NCI-H1092 treated with DMSO at 0.1 percent for 48 hours (cell line): ENCODE measurements around the gene AATK.
"Not testable (repeated sequence)": the region's sequence is repeated elsewhere in the genome, so short reads cannot be mapped to it uniquely, and the experiment has no call there.

Experiments used
- DNase-seq: peaks from one replicate; lab custom pipeline; 2025; lab: John Stamatoyannopoulos, UW

Gene AATK

GRCh38 chr17:81160747-81161453, 5.1 kb downstream of the AATK start:
- DNase-seq = no peak

- no peak for DNase-seq
Measured at GRCh38 chr17:81160306-81160705, 5.7 kb downstream of the AATK start.

DNA sequence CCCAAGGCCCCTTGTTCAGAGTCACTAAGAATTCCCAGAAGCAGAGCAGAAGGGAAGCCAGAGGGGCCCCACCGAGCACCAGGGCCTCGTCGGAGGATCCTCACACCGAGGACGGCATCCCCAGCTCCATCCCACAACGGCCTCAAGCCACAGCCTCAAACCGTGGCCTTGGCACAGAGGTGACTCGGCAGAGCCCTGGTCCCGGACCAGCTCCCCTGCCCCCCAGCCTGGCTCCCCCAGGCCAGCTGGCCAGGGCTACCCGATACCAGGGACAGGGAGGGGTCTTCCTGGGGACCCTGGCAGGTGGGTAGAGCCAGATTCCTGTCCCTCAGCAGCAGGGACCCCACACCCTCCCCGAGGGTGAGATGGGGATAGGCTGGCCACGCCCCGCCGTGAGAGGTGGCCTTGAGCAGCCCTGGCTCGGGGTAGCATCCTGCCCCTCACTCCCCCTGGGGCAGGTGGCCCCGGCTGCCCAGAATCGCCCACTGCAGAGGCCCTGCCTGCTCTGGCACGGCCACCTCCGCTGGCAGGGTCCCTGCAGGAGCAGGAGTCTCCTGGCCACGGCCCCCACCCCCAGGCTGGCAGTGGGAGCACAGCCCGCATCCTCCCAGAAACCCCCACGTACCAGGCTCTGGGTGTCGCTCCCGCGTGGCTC, 6.3 kb downstream of the AATK start:
- DNase-seq = no peak

- DNase-seq = no peak
Measured at GRCh38 chr17:81158688-81159590, 7.1 kb downstream of the AATK start.

- DNase-seq = no peak
Measured at GRCh38 chr17:81157848-81158687, 8.0 kb downstream of the AATK start.

- DNase-seq = no peak
Measured at GRCh38 chr17:81156866-81157805, 8.9 kb downstream of the AATK start.

- DNase-seq = no peak
Measured at GRCh38 chr17:81154961-81155360, 11.1 kb downstream of the AATK start.

- not testable (repeated sequence) for DNase-seq
Measured at GRCh38 chr17:81154016-81154415, 12.0 kb downstream of the AATK start.

- no peak for DNase-seq
Measured at GRCh38 chr17:81153340-81153803, 12.6 kb downstream of the AATK start.

DNA sequence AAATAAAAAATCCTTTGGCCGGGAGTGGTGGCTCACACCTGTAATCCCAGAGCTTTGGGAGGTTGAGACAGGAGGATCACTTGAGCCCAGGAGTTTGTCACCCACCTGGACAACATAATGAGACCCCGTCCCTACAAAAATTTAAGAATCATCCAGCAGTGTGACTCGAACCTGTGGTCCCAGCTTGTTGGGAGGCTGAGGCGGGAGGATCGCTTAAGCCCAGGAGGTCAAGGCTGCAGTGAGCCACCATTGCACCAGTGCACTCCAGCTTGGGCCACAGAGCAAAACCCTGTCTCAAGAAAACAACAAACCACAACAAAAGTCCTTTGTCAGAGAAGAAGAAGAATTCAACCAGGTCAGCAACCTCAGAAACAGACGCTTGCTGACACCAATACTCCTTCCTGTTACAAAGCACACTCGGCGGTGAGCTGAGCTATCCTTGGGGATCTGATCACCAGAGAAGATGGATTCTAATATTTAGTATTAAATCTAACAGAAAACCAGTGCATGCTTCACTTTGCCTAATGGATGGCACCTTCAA, 13.7 kb downstream of the AATK start:
- DNase-seq = no peak

DNA sequence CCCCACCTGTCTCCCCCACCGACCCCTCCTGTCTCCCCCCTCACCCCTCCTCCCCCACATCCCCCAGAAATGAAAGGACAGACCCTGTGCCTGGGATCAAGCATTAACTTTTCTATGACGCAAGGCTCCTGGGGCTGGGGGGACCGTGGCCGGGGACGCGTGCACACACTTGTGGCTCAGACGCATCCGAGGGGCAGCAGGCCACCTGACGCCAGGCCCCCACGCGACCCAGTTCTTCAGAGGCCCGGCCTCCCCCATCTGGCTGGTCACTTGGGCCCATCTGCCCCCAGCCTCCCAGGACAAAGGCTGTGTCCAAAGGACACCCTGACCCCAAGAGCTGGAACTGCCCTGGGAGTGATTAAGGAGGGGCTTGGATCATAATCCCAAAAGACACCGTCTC, 14.7 kb downstream of the AATK start:
- DNase-seq = no peak

GRCh38 chr17:81150377-81151077, 15.5 kb downstream of the AATK start:
- DNase-seq = no peak

- DNase-seq = no peak
Measured at GRCh38 chr17:81148986-81149533, 17.0 kb downstream of the AATK start.

GRCh38 chr17:81148571-81148970, 17.4 kb downstream of the AATK start:
- DNase-seq = no peak

DNA sequence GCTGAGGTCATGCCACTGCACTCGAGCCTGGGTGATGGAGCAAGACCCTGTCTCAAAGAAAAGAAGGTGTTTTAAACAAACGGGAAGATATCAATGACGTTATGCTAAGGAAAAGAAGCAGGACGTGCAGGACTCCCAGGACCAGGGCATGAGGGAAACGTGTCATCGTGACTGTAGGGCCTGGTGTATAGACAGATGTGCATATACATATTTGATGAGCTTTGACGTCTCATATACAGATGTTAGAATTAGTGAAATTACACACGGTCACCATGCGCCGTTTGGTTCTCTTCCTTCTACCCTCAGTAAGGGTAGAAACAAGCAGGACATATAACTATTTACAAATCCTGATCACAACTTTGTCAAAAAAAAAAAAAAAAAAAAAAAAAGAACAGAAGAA, 18.3 kb downstream of the AATK start:
- no peak for DNase-seq

- DNase-seq = not testable (repeated sequence)
Measured at GRCh38 chr17:81146208-81146607, 19.8 kb downstream of the AATK start.

GRCh38 chr17:81144423-81144781, 21.6 kb downstream of the AATK start:
- DNase-seq = no peak

GRCh38 chr17:81143717-81144422, 22.2 kb downstream of the AATK start:
- no peak for DNase-seq

DNA sequence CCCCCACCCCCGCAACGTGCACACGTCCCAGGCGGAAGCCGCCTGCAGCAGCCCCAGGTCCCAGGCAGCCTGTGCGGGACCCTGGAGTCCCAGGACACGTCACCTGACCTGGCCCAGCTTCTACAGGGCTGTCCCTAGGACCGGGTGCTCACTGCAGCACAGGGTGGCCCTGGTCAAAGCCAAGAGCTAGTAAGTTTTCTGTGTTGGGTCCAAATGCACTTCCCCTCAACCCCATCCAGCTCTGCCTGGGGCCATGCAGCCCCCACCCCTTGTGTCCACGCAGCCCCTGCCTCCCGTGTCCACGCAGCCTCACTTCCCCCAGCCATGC, 22.9 kb downstream of the AATK start:
- DNase-seq = no peak
